ENCODE data around the gene LRRC1. TPM values are rescaled to one million over a fixed set of nuclear protein-coding genes. Genes with fewer than 3 reads are reported as not detected.

Gene LRRC1
- total and polyA plus RNA-seq, 2 donors (not counting 1 experiment from before 2014, with no cell fraction given) = 3.4 to 8.9 TPM

DNA sequence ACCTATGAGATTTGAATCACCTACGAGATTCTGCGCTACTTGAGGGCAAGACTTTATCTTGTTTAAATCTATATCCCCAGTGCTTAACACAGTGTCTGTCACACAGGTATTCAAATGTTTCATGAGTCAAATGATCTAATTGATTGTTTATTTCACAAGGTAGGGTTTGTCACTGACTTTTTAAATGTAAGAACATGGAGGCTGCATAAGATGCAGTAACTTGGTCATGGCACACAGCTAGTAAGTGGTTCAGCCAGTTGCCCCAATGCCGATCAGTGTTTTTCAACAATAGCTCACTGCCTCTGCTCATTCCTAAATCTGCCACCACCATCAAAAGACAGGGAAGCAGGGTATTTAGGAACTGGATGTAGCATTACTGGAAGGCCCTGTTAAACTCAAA, 42.4 kb upstream of the LRRC1 start:
- Histone ChIP-seq H4K20me1 (ENCODE audit: control insufficient read depth, insufficient read depth, low read length, poor library complexity, severe bottlenecking) (no peaks in the 10 kb centered on the region), H3K9ac (ENCODE audit: low read length) (no peak overlapping the region), H2AFZ (ENCODE audit: insufficient read depth, low read depth, low read length, poor library complexity, severe bottlenecking) (no peak overlapping the region), H3K4me3 (ENCODE audit: control extremely low read depth in 1 of 5, extremely low read depth in 1 of 5, insufficient read depth in 1 of 5, low read depth in 2 of 5, low read length in 4 of 5) (no peak overlapping the region), H3K9me3 (ENCODE audit: control extremely low read depth in 1 of 3, control insufficient read depth in 2 of 3, insufficient read depth in 1 of 3, low read length in 2 of 3) (no peaks in the 10 kb centered on the region), H3K4me1 (ENCODE audit: control insufficient read depth in 2 of 2, insufficient read depth in 2 of 2, low read length in 2 of 2) (no peaks in the 10 kb centered on the region), H3K27ac (ENCODE audit: low read length in 2 of 2) (no peak overlapping the region), H3K36me3 (replicated peaks in 1 of 2; ENCODE audit: control extremely low read depth in 1 of 2, control insufficient read depth in 1 of 2, extremely low read depth in 1 of 2, insufficient read depth in 2 of 2, low read length in 1 of 2) (no peaks in the 10 kb centered on the region), H3K79me2 (ENCODE audit: control insufficient read depth, insufficient read depth, low read length) (no peaks in the 10 kb centered on the region), H3K4me2 (replicated peaks; ENCODE audit: low read depth, low read length, poor library complexity, severe bottlenecking) (no peak overlapping the region), H3K27me3 (replicated peaks in 1 of 4; ENCODE audit: control extremely low read depth in 1 of 4, control insufficient read depth in 3 of 4, insufficient read depth in 4 of 4, low read length in 3 of 4) (no peaks in the 10 kb centered on the region)
- DNase-seq (no peak), ATAC-seq (ENCODE audit: low read depth) (no peak)
- intact Hi-C loops (cut with micrococcal nuclease) = no loop called here
- H3K4me3 Mint-ChIP-seq = no peak overlapping the region
- POLR2A ChIA-PET = no interaction called here
- no peak for TF ChIP-seq CTCF (IDR thresholded peaks at IDR 0.05)
- TF ChIP-seq EZH2 (IDR thresholded peaks at IDR 0.05; ENCODE audit: borderline replicate concordance, insufficient read depth, low read depth, low read length, poor library complexity, severe bottlenecking) = no peak
- H3K4me1 Mint-ChIP-seq = no peaks in the 10 kb centered on the region
- peaks cover 7% of the 10 kb centered on the region for H3K27me3 Mint-ChIP-seq
- no CpG with 5 or more reads among the region's 3 CpGs for WGBS (ENCODE audit: insufficient coverage)
- H3K27ac Mint-ChIP-seq = no peak overlapping the region
- no peaks in the 10 kb centered on the region for H3K9me3 Mint-ChIP-seq (ENCODE audit: insufficient read depth)
- CTCF ChIA-PET = no interaction called here

GRCh38 chr6:53752856-53753255, 41.9 kb upstream of the LRRC1 start:
- intact Hi-C loops (cut with micrococcal nuclease) = no loop called here
- no peaks in the 10 kb centered on the region for H3K36me3 ChIP-seq (replicated peaks in 1 of 2; ENCODE audit: control extremely low read depth in 1 of 2, control insufficient read depth in 1 of 2, extremely low read depth in 1 of 2, insufficient read depth in 2 of 2, low read length in 1 of 2)
- H3K27me3 ChIP-seq (replicated peaks in 1 of 4; ENCODE audit: control extremely low read depth in 1 of 4, control insufficient read depth in 3 of 4, insufficient read depth in 4 of 4, low read length in 3 of 4) = no peaks in the 10 kb centered on the region
- ChIA-PET POLR2A (no interaction called here), CTCF (interaction anchor here (0.8 kb wide), 1 partner anchor 25 kb away, joined by 3 read pairs; no protein-coding TSS in a partner anchor)
- H3K79me2 ChIP-seq (ENCODE audit: control insufficient read depth, insufficient read depth, low read length) = no peaks in the 10 kb centered on the region
- ATAC-seq (ENCODE audit: low read depth) (no peak), DNase-seq (no peak)
- WGBS (ENCODE audit: insufficient coverage) = no CpG with 5 or more reads among the region's 4 CpGs
- Mint-ChIP-seq H3K27me3 (peaks cover 7% of the 10 kb centered on the region), H3K27ac (no peak overlapping the region), H3K4me1 (no peaks in the 10 kb centered on the region), H3K4me3 (no peak overlapping the region), H3K9me3 (ENCODE audit: insufficient read depth) (no peaks in the 10 kb centered on the region)
- H3K4me3 ChIP-seq (ENCODE audit: control extremely low read depth in 1 of 5, extremely low read depth in 1 of 5, insufficient read depth in 1 of 5, low read depth in 2 of 5, low read length in 4 of 5) = no peak overlapping the region
- H4K20me1 ChIP-seq (ENCODE audit: control insufficient read depth, insufficient read depth, low read length, poor library complexity, severe bottlenecking) = no peaks in the 10 kb centered on the region
- H3K4me2 ChIP-seq (replicated peaks; ENCODE audit: low read depth, low read length, poor library complexity, severe bottlenecking) = no peak overlapping the region
- H3K9me3 ChIP-seq (ENCODE audit: control extremely low read depth in 1 of 3, control insufficient read depth in 2 of 3, insufficient read depth in 1 of 3, low read length in 2 of 3) = no peaks in the 10 kb centered on the region
- no peak overlapping the region for H2AFZ ChIP-seq (ENCODE audit: insufficient read depth, low read depth, low read length, poor library complexity, severe bottlenecking)
- H3K4me1 ChIP-seq (ENCODE audit: control insufficient read depth in 2 of 2, insufficient read depth in 2 of 2, low read length in 2 of 2) = no peaks in the 10 kb centered on the region
- TF ChIP-seq CTCF (IDR thresholded peaks at IDR 0.05) = no peak
- TF ChIP-seq EZH2 (IDR thresholded peaks at IDR 0.05; ENCODE audit: borderline replicate concordance, insufficient read depth, low read depth, low read length, poor library complexity, severe bottlenecking) = no peak
- no peak overlapping the region for H3K9ac ChIP-seq (ENCODE audit: low read length)
- H3K27ac ChIP-seq (ENCODE audit: low read length in 2 of 2) = no peak overlapping the region
